HG02970 (cell line): ENCODE data around the gene TNK2.
"Not testable (repeated sequence)": the region's sequence is repeated elsewhere in the genome, so short reads cannot be mapped to it uniquely, and the experiment has no call there.

Experiments used
- ATAC-seq: cut with Tn5 transposase; IDR thresholded peaks from one replicate; pipeline ENCODE4 v1.9.1; 2021; ENCODE audit warnings: mild to moderate bottlenecking, moderate library complexity, moderate number of reproducible peaks; ENCODE audit not compliant: unreplicated experiment, low FRiP score

TNK2 gene

GRCh38 chr3:195872097-195872496 is 36.3 kb downstream of the TNK2 start:
- no peak for ATAC-seq

GRCh38 chr3:195871686-195872085 is 36.7 kb downstream of the TNK2 start:
- not testable (repeated sequence) for ATAC-seq

- no peak for ATAC-seq
Measured at GRCh38 chr3:195870937-195871336, 37.4 kb downstream of the TNK2 start.

GRCh38 chr3:195870442-195870841 is 37.9 kb downstream of the TNK2 start:
- ATAC-seq, result no peak

- ATAC-seq, result no peak
Measured at GRCh38 chr3:195869413-195870001, 38.8 kb downstream of the TNK2 start.

GRCh38 chr3:195868866-195869412 is 39.4 kb downstream of the TNK2 start:
- ATAC-seq, result no peak

- ATAC-seq, result no peak
Measured at GRCh38 chr3:195868336-195868865, 40.0 kb downstream of the TNK2 start.

- ATAC-seq, result no peak
Measured at GRCh38 chr3:195867631-195868335, 40.6 kb downstream of the TNK2 start.

GRCh38 chr3:195866686-195867511 is 41.5 kb downstream of the TNK2 start:
- ATAC-seq, result no peak

- no peak for ATAC-seq
Measured at GRCh38 chr3:195865752-195866151, 42.6 kb downstream of the TNK2 start.

GRCh38 chr3:195863121-195864061 is 45.0 kb downstream of the TNK2 start:
- no peak for ATAC-seq

GRCh38 chr3:195862318-195862717 is 46.0 kb downstream of the TNK2 start:
- ATAC-seq, result not testable (repeated sequence)

GRCh38 chr3:195860456-195860855 is 47.9 kb downstream of the TNK2 start:
- no peak for ATAC-seq

GRCh38 chr3:195859846-195860411 is 48.4 kb downstream of the TNK2 start:
- no peak for ATAC-seq

- no peak for ATAC-seq
Measured at GRCh38 chr3:195859061-195859845, 49.1 kb downstream of the TNK2 start.

GRCh38 chr3:195856410-195857084 is 51.8 kb downstream of the TNK2 start:
- ATAC-seq, result no peak

- no peak for ATAC-seq
Measured at GRCh38 chr3:195855471-195856409, 52.6 kb downstream of the TNK2 start.
